ENCODE measurements around the gene CCDC144A. TPM values are rescaled to one million over a fixed set of nuclear protein-coding genes. Genes with fewer than 3 reads are reported as not detected.
"Not testable (repeated sequence)": the region's sequence is repeated elsewhere in the genome, so short reads cannot be mapped to it uniquely, and the experiment has no call there.

CCDC144A gene
- total RNA-seq: 1 to 10 TPM; 6.5 to 6.6 TPM

GRCh38 chr17:16689731-16690281 lies at the start of gene CCDC144A:
TSS of gene CCDC144A (plus strand) at chr17:16690241. CDS start at chr17:16690401, 160 bp downstream.
- H3K9me3 Mint-ChIP-seq; H3K4me1 Mint-ChIP-seq; H3K27me3 Mint-ChIP-seq; H3K36me3 Mint-ChIP-seq (ENCODE audit: low read depth); POLR2A ChIA-PET: not testable (repeated sequence)
- DNase-seq: peak; percentile 62
- CTCF ChIA-PET: interaction anchor here (0.6 to 1.9 kb wide), 6 partner anchors 37 to 1096 kb away, joined by 3 to 9 read pairs (median 4); no protein-coding TSS in a partner anchor
- Mint-ChIP-seq H3K4me3 (peak within 1 kb of the TSS; percentile 25), H3K27ac (peak within 1 kb of the TSS; percentile 66)

DNA sequence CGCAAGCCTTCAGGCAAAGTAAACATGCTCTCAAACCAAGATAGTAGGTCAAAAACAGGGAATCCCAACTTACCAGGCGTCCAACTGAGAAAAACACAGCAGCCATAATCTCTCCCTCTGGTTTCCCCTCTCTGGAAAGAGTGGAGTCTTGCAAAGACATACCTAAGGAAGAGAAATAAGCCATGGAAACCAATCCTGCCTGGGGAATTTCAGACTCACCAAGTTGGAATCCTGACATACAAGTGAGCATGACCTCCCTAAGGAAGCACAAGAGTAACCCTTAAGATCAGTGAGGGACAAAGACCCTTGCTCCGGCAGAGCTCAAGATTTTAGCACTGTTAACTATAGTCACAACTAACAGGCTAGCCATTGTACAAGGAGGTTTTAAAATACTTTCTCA lies 40.5 kb upstream of the CCDC144A start:
- no peak overlapping the region for H3K4me3 Mint-ChIP-seq
- H3K9me3 Mint-ChIP-seq: no peaks in the 10 kb centered on the region
- peaks cover 17% of the 10 kb centered on the region for H3K4me1 Mint-ChIP-seq
- DNase-seq: no peak
- H3K27ac Mint-ChIP-seq: no peak overlapping the region
- H3K27me3 Mint-ChIP-seq: peaks cover 1% of the 10 kb centered on the region
- ChIA-PET POLR2A (no interaction called here), CTCF (interaction anchor here (1.0 kb wide), 1 partner anchor 41 kb away, joined by 4 read pairs; the partner anchor contains the start of gene CCDC144A)
- peaks cover 21% of the 10 kb centered on the region for H3K36me3 Mint-ChIP-seq (ENCODE audit: low read depth)

- ChIA-PET CTCF (interaction anchor here (1.1 to 1.6 kb wide), 2 partner anchors 37 to 68 kb away, joined by 3 to 9 read pairs; partner anchors contain the start of gene CCDC144A), POLR2A (no interaction called here)
These were observed 37.8 kb upstream of the CCDC144A start for GRCh38 chr17:16652252-16652651.

GRCh38 chr17:16652847-16653366 lies 37.1 kb upstream of the CCDC144A start:
- DNase-seq: no peak
- Mint-ChIP-seq H3K4me3 (peak overlapping the region; percentile 78), H3K36me3 (ENCODE audit: low read depth) (peaks cover 4% of the 10 kb centered on the region), H3K27ac (no peak overlapping the region), H3K9me3 (no peaks in the 10 kb centered on the region), H3K4me1 (peaks cover 17% of the 10 kb centered on the region), H3K27me3 (peaks cover 7% of the 10 kb centered on the region)
- ChIA-PET POLR2A (no interaction called here), CTCF (interaction anchor here (1.1 to 1.6 kb wide), 2 partner anchors 37 to 69 kb away, joined by 3 to 9 read pairs; partner anchors contain the start of gene CCDC144A)

More at GRCh38 chr17:16652252-16652651, 37.8 kb upstream of the CCDC144A start:
- DNase-seq: no peak
- Mint-ChIP-seq H3K4me3 (peak overlapping the region; percentile 78), H3K36me3 (ENCODE audit: low read depth) (peaks cover 8% of the 10 kb centered on the region), H3K4me1 (peaks cover 17% of the 10 kb centered on the region), H3K9me3 (no peaks in the 10 kb centered on the region), H3K27me3 (peaks cover 7% of the 10 kb centered on the region), H3K27ac (no peak overlapping the region)

DNA sequence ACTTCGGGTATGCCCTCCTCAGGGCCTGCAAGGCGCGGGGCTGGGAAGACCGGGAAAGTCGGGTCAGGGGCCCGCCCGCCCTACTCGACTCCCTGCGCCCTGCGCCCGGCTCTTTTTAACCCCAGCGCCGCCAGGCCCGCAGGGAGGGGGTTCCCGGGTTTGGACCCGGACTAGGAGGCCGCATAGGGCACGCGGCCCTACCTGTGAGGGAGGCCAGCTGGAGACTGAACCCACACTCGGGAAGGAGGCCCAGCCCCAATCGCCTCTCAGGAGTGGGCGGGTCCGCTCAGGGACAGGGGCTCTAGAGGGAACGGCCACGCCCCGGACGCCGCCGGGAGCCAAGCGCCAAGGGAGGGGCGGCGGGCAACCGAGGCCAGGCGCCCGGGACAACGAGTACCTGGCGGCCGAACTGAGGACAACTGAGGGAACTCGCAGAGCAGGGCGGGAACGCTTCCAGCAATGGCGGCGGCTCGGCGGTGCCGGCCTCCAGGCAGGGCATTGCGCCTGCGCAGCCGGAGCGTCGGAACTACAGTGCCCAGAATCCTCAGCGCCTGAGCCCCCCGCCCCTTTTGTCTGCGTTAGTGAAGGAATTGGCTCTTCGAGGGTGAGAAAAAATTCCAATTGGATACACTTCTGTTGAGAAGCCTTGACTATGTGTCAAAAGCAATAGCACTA lies 36.5 kb upstream of the CCDC144A start, which contains the start of gene ZNF624:
ZNF624 (minus strand) TSS at position 484 of the 675 bp plus-strand sequence.
- POLR2A ChIA-PET: no interaction called here

DNA sequence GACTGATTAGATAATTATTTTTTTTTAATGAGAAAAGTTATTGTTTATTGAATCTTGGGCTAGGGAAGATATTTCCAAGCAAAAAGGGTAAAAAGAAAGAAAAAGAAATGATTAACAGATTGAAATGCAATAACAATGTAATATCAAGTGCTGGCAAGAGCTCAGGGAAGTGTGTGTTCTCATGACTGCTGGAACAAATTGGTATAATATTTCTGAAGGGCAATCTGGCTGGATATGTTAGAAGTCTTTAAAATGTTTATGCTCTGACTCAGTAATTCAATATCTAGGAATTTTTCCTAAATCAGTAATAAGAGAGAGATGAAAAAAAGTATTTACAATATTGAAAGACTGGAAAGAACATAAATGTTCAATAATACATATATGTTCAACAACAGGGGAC lies 28.8 kb upstream of the CCDC144A start:
- no peak overlapping the region for H3K27ac Mint-ChIP-seq
- POLR2A ChIA-PET: no interaction called here
- H3K36me3 Mint-ChIP-seq (ENCODE audit: low read depth): no peaks in the 10 kb centered on the region
- no peak overlapping the region for H3K4me3 Mint-ChIP-seq
- no peaks in the 10 kb centered on the region for H3K4me1 Mint-ChIP-seq
- H3K9me3 Mint-ChIP-seq: peaks cover 3% of the 10 kb centered on the region
- CTCF ChIA-PET: no interaction called here
- DNase-seq: no peak
- H3K27me3 Mint-ChIP-seq: peaks cover 46% of the 10 kb centered on the region

More for the DNA sequence above, 36.5 kb upstream of the CCDC144A start, which contains the start of gene ZNF624:
- Mint-ChIP-seq H3K27me3 (peaks cover 7% of the 10 kb centered on the region), H3K27ac (peak within 1 kb of the TSS; percentile 77), H3K4me1 (peaks cover 17% of the 10 kb centered on the region), H3K36me3 (ENCODE audit: low read depth) (peaks cover 4% of the 10 kb centered on the region), H3K4me3 (peak within 1 kb of the TSS; percentile 78), H3K9me3 (no peaks in the 10 kb centered on the region)
- peak; percentile 87 for DNase-seq
- CTCF ChIA-PET: interaction anchor here (1.1 to 1.6 kb wide), 2 partner anchors 36 to 69 kb away, joined by 3 to 9 read pairs; partner anchors contain the start of gene CCDC144A

- peaks cover 54% of the 10 kb centered on the region for H3K27me3 Mint-ChIP-seq
- peaks cover 3% of the 10 kb centered on the region for H3K9me3 Mint-ChIP-seq
- no peaks in the 10 kb centered on the region for H3K36me3 Mint-ChIP-seq (ENCODE audit: low read depth)
- H3K4me3 Mint-ChIP-seq: no peak overlapping the region
- DNase-seq: no peak
- H3K4me1 Mint-ChIP-seq: peaks cover 4% of the 10 kb centered on the region
- no peak overlapping the region for H3K27ac Mint-ChIP-seq
- ChIA-PET CTCF (interaction anchor here (0.6 kb wide), 1 partner anchor 175 kb away, joined by 4 read pairs; no protein-coding TSS in a partner anchor), POLR2A (no interaction called here)
These were observed 27.1 kb upstream of the CCDC144A start for GRCh38 chr17:16662936-16663335.

DNA sequence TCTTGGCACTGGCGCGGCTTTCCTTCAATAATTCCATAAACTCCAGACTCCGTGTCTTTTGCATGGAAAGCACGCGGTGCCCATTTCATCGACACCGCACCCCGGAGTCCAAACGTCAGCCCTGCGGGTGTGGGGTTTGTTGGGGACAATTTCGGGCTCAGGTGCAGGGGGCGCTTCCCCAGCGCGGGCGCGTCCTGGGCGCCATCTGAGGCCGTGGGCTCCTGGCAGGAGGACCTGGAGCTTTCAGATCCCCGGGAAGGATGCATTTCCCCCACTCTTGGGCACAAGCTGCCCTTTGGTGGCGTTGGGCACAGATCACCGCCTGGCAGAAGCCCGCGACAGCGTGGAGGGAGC lies 23.5 kb upstream of the CCDC144A start:
- H3K4me1 Mint-ChIP-seq; H3K36me3 Mint-ChIP-seq (ENCODE audit: low read depth); H3K9me3 Mint-ChIP-seq; DNase-seq; CTCF ChIA-PET; POLR2A ChIA-PET; H3K4me3 Mint-ChIP-seq; H3K27ac Mint-ChIP-seq: not testable (repeated sequence)
- peaks cover 53% of the 10 kb centered on the region for H3K27me3 Mint-ChIP-seq

DNA sequence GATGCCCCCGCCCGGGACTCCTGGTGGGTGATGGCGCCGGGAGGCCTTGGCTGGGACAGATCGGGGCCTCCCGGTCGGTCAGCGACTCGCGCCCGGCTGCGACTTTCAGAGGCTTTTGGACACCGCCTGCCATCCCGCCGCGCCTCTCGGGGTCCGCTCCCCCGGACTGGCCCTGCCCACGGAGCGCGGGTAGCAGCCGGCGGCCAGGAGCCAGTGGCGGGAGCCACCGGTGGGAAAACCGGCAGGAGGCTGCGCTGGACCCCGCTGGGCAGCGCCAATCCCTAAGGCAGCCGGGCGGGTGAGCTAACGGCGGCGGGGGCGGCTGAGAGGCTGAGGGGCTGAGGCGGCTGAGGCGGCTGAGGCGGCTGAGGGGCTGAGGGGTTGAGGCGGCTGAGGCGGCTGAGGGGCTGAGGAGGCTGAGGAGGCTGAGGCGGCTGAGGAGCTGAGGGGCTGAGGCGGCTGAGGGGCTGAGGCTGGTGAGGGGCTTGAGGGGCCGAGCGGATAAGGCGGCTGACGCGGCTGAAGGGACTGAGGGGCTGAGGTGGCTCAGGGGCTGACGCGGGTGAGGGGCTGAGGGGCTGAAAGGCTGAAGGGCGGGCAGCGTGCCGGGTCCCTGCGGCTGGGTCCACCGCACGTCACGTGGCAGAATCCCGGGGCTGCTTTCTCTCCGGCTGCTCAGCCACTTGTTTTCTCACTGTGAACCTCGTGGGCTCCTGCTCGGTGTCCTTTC lies 23.0 kb upstream of the CCDC144A start:
- peak overlapping the region; percentile 42 for H3K4me3 Mint-ChIP-seq
- POLR2A ChIA-PET: not testable (repeated sequence)

DNA sequence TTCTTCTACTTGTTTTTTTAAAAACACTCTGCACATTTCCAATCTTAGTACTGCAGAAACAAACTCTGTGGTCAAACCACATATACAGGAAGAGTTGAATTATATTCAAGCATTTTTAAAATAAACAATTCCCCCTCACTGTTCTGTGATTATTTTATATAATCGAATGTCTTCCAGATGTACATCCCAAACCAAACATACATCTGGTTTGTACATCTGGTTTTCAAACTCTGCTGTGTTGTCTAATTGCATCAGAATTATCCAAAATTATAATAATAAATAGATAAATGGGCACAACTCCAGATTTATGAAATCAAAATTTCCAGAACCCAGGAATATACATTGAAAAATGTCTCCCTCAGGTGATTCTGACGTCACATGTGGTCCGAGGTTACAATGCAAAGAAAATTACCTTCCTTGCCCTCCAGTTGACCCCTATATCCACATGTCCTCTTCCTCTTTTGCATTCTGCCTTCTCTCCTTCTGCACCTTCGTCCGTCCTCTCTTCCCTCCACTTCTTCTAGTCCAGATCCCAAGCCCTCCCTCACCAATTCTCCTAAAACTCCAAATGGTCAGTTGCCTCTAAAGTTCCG lies 13.3 kb upstream of the CCDC144A start:
- H3K4me1 Mint-ChIP-seq: no peaks in the 10 kb centered on the region
- ChIA-PET POLR2A (no interaction called here), CTCF (no interaction called here)
- H3K27me3 Mint-ChIP-seq: peaks cover 7% of the 10 kb centered on the region
- H3K9me3 Mint-ChIP-seq: no peaks in the 10 kb centered on the region
- H3K27ac Mint-ChIP-seq: no peak overlapping the region
- no peak overlapping the region for H3K4me3 Mint-ChIP-seq
- H3K36me3 Mint-ChIP-seq (ENCODE audit: low read depth): no peaks in the 10 kb centered on the region
- no peak for DNase-seq

More for the DNA sequence above, 23.0 kb upstream of the CCDC144A start:
- H3K27ac Mint-ChIP-seq; H3K4me1 Mint-ChIP-seq; CTCF ChIA-PET; DNase-seq; H3K36me3 Mint-ChIP-seq (ENCODE audit: low read depth); H3K9me3 Mint-ChIP-seq: not testable (repeated sequence)
- peaks cover 56% of the 10 kb centered on the region for H3K27me3 Mint-ChIP-seq

DNA sequence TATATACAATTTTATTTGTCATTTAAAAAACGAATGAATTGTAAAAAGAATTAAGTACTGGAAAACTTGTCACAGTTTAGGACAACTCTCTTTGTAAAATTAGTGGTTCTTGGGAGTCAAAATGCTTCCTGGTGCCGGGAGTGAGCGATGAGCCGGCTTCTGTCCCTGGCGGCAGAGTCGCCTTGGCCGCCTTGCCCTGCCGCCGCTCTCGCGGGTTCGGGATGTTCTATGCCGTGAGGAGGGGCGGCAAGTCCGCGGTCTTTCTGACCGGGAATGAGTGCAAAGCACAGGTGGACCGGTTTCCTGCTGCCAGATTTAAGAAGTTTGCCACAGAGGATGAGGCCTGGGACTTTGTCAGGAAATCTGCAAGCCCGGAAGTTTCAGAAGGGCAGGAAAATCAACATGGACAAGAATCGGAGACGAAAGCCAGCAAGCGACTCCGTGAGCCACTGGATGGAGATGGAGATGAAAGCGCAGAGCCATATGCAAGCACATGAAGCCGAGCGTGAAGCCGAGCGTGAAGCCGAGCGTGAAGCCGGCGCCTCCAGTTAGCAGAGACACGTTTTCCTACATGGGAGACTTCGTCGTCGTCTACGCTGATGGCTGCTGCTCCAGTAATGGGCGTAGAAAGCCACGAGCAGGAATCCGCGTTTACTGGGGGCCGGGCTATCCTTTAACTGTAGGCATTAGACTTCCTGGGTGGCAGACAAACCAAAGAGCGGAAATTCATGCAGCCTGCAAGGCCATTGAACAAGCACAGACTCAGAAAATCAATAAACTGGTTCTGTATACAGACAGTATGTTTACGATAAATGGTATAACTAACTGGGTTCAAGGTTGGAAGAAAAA lies 6.5 kb upstream of the CCDC144A start:
- CTCF ChIA-PET; H3K27ac Mint-ChIP-seq; POLR2A ChIA-PET; H3K9me3 Mint-ChIP-seq; H3K4me1 Mint-ChIP-seq; H3K36me3 Mint-ChIP-seq (ENCODE audit: low read depth); DNase-seq; H3K4me3 Mint-ChIP-seq: not testable (repeated sequence)
- peaks cover 23% of the 10 kb centered on the region for H3K27me3 Mint-ChIP-seq

DNA sequence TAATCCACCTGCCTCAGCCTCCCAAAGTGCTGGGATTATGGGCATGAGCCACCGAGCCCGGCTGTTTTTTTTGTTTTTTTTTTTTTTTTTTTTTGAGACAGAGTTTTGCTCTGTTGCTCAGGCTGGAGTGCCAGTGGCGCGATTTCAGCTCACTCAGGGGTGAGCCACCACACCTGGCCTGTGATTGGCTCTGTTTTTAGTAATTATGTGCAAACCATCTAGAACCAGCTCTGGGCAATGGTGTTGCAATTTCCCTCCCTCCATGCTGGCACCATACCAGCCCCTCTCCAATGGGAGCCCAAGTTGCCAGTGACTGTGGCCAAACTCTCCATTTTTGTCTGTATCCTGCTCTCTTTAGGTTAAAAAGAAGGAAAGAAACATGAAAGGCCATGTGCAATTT lies 4.0 kb upstream of the CCDC144A start:
- H3K4me3 Mint-ChIP-seq; DNase-seq; CTCF ChIA-PET; H3K36me3 Mint-ChIP-seq (ENCODE audit: low read depth); H3K4me1 Mint-ChIP-seq; H3K9me3 Mint-ChIP-seq; POLR2A ChIA-PET; H3K27ac Mint-ChIP-seq: not testable (repeated sequence)
- H3K27me3 Mint-ChIP-seq: peaks cover 19% of the 10 kb centered on the region

All from activated CD4-positive, alpha-beta T cell treated with anti-CD3 and anti-CD28 coated beads, Interleukin-2, amount 10 ng/mL, durations not matched to agents 7 days and 5 days (primary cell).